PC-9 (cell line): ENCODE data around the gene BCAS3. TPM values are rescaled to one million over a fixed set of nuclear protein-coding genes. Genes with fewer than 3 reads are reported as not detected.

Source experiments
- BruUV-seq: library from RNA; stranded (reverse); fragments of 400-500 nt; replicated peaks from 2 replicates; lab custom pipeline; 2021; lab: Mats Ljungman, UMichigan
- CTCF ChIA-PET: fragments of 300-600 bp; sonication (Branson Sonifier 250); formaldehyde crosslinking; loops from one replicate; lab custom pipeline; 2022; ENCODE audit warnings: antibody characterized with exemption; lab: Charles Lee
- POLR2A ChIA-PET: fragments of 300-600 bp; sonication (Branson Sonifier 250); formaldehyde crosslinking; loops from one replicate; lab custom pipeline; 2022; ENCODE audit warnings: antibody characterized with exemption; ENCODE audit not compliant: unreplicated experiment; lab: Charles Lee
- DNase-seq, 2 experiments: peaks; one replicate each; pipeline versions ENCODE4 v3.0.0 to v3.0.0-alpha.2; 2015 to 2022; ENCODE audit warnings: mixed read lengths in 1 of 2
- H2AFZ ChIP-seq: fragments of 200-600 bp; sonication (generic); 2 replicates; pipeline ENCODE4 v1.8.1; 2017; ENCODE audit warnings: antibody characterized with exemption
- H3F3A ChIP-seq: fragments of 200-600 bp; sonication (generic); 2 replicates; pipeline ENCODE4 v1.8.1; 2017; ENCODE audit warnings: antibody characterized with exemption, mild to moderate bottlenecking, low read depth; ENCODE audit not compliant: insufficient read depth
- H3K27ac ChIP-seq: fragments of 200-600 bp; sonication (generic); 2 replicates; pipeline ENCODE4 v1.6.1; 2016; ENCODE audit warnings: mixed run types
- H3K27me3 ChIP-seq: fragments of 200-600 bp; sonication (generic); 2 replicates; pipeline ENCODE4 v1.6.1; 2016; ENCODE audit warnings: low read depth, mixed run types; ENCODE audit not compliant: insufficient read depth
- H3K36me3 ChIP-seq: fragments of 200-600 bp; sonication (generic); 2 replicates; pipeline ENCODE4 v1.6.1; 2016; ENCODE audit warnings: low read depth, mixed run types
- H3K4me1 ChIP-seq: fragments of 200-600 bp; sonication (generic); replicated peaks from 2 replicates; pipeline ENCODE4 v1.6.1; 2016; ENCODE audit warnings: mixed run types; ENCODE audit not compliant: insufficient read depth
- H3K4me2 ChIP-seq: fragments of 200-600 bp; sonication (generic); 2 replicates; pipeline ENCODE4 v1.6.1; 2017; ENCODE audit warnings: mixed run types
- H3K4me3 ChIP-seq: fragments of 200-600 bp; sonication (generic); 2 replicates; pipeline ENCODE4 v1.6.1; 2016; ENCODE audit warnings: mixed run types
- H3K79me2 ChIP-seq: fragments of 200-600 bp; sonication (generic); 2 replicates; pipeline ENCODE4 v1.6.1; 2017; ENCODE audit warnings: low read depth, mixed run types
- H3K9me2 ChIP-seq: fragments of 200-600 bp; sonication (generic); 2 replicates; pipeline ENCODE4 v1.8.1; 2017; ENCODE audit warnings: mild to moderate bottlenecking; ENCODE audit not compliant: insufficient read depth
- H3K9me3 ChIP-seq: fragments of 200-600 bp; sonication (generic); 2 replicates; pipeline ENCODE4 v1.8.1; 2016; ENCODE audit warnings: low read depth; ENCODE audit not compliant: insufficient read depth
- H4K20me1 ChIP-seq: fragments of 200-600 bp; sonication (generic); 2 replicates; pipeline ENCODE4 v1.8.1; 2017; ENCODE audit not compliant: insufficient read depth
- EZH2 ChIP-seq: fragments of 200-600 bp; sonication (generic); IDR thresholded peaks from 2 replicates; pipeline ENCODE4 v1.8.0; 2017; ENCODE audit warnings: antibody characterized with exemption, low read depth
- intact Hi-C: fragments of 100-400 bp; cut with micrococcal nuclease; formaldehyde crosslinking; loops from one replicate; pipeline ENCODE4 v1.10.0; 2022; ENCODE audit not compliant: unreplicated experiment
- total RNA-seq: library from RNA; stranded (reverse); gene quantifications from 2 replicates; pipeline ENCODE4 v1.2.3, GENCODE V29; 2021
- TF ChIP-seq, protein P1 (sequence below): fragments of 200-600 bp; sonication (generic); conservative IDR thresholded peaks from 2 replicates; pipeline ENCODE4 v1.6.1; 2017; ENCODE audit warnings: mixed run types, antibody characterized with exemption, mild to moderate bottlenecking, moderate library complexity

The BCAS3 gene
- total RNA-seq, 1 experiment from 2014 or later, result 26.0 TPM

DNA sequence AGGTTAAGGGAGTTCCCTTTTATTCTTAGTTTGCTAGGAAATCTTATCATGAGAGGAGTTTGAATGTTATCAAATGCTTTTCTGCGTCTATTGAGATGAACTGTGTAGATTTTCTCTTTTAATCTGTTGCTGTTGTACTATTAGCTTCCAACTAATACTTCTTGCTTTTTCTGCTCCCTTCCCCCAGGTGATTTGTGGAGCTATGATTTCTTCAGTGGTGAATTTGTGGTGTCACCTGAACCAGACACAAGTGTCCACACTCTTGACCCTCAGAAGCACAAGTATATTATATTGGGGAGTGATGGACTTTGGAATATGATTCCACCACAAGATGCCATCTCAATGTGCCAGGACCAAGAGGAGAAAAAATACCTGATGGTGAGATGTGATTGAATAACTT, 29.9 kb upstream of the BCAS3 start:
- no peaks in the 10 kb centered on the region for H3K27me3 ChIP-seq
- H3K27ac ChIP-seq, result no peak overlapping the region
- no peaks in the 10 kb centered on the region for H3K9me3 ChIP-seq
- no peak overlapping the region for H3K4me3 ChIP-seq
- ChIA-PET POLR2A (no interaction called here), CTCF (no interaction called here)
- H3K36me3 ChIP-seq, result no peaks in the 10 kb centered on the region
- H3K4me2 ChIP-seq, result no peak overlapping the region
- intact Hi-C loops, result no loop called here
- H3K79me2 ChIP-seq, result 0 out of 2 replicates have a peak, but pooled peaks cover 5% of the 10 kb centered on the region
- H3K9me2 ChIP-seq, result no peaks in the 10 kb centered on the region
- DNase-seq, result no peak
- no peaks in the 10 kb centered on the region for H3K4me1 ChIP-seq
- peaks cover under 1% of the 10 kb centered on the region; the same call in 1 of the 2 replicates for H3F3A ChIP-seq
- no TSS peak for BruUV-seq
- H4K20me1 ChIP-seq, result no peaks in the 10 kb centered on the region
- TF ChIP-seq, protein P1, sequence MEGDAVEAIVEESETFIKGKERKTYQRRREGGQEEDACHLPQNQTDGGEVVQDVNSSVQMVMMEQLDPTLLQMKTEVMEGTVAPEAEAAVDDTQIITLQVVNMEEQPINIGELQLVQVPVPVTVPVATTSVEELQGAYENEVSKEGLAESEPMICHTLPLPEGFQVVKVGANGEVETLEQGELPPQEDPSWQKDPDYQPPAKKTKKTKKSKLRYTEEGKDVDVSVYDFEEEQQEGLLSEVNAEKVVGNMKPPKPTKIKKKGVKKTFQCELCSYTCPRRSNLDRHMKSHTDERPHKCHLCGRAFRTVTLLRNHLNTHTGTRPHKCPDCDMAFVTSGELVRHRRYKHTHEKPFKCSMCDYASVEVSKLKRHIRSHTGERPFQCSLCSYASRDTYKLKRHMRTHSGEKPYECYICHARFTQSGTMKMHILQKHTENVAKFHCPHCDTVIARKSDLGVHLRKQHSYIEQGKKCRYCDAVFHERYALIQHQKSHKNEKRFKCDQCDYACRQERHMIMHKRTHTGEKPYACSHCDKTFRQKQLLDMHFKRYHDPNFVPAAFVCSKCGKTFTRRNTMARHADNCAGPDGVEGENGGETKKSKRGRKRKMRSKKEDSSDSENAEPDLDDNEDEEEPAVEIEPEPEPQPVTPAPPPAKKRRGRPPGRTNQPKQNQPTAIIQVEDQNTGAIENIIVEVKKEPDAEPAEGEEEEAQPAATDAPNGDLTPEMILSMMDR, result no peak
- TF ChIP-seq EZH2, result no peak
- H2AFZ ChIP-seq, result no peak overlapping the region

DNA sequence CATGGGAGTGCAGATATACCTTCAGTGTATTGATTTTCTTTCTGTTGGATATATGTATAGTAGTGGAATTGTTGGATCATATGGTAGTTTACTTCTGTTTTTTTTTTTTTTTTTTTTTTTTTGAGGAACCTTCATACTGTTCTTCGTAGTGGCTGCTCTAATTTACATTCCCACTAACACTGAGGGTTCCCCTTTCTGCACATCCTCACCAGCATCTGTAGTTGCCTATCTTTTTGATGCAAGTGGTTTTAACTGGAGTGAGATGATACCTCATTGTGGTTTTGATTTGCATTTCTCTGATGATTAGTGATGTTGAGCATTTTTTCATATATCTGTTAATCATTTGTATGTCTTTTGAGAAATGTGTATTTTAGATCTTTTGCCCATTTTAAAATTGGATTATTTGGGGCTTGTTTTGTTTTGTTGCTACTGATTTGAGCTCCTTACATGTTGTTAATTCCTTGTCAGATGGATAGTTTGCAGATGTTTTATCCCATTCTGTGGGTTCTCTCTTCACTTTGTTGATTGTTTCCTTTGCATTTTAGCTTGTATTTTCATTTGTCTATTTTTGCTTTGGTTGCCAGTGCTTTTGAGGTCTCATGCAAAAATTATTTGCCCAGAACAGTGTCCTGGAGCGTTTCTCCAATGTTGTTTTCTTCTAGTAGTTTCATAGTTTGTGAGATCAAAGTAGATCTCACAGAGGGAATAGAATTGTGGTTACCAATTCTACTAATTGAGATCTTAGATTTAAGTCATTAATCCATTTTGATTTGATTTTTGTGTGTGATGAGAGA, 25.0 kb upstream of the BCAS3 start:
- H3K9me3 ChIP-seq, result no peaks in the 10 kb centered on the region
- intact Hi-C loops, result no loop called here
- ChIA-PET CTCF (no interaction called here), POLR2A (interaction anchor here (0.6 kb wide), 1 partner anchor 189 kb away, joined by 3 read pairs; no protein-coding TSS in a partner anchor)
- H3K79me2 ChIP-seq, result peaks cover 4% of the 10 kb centered on the region; the same call in 1 of the 2 replicates
- BruUV-seq, result no TSS peak
- H3K4me3 ChIP-seq, result no peak overlapping the region
- peaks cover 5% of the 10 kb centered on the region for H3F3A ChIP-seq
- TF ChIP-seq, protein P1, result no peak
- no peak for TF ChIP-seq EZH2
- H2AFZ ChIP-seq, result no peak overlapping the region
- no peak overlapping the region for H3K4me2 ChIP-seq
- DNase-seq, result no peak
- no peaks in the 10 kb centered on the region for H3K4me1 ChIP-seq
- H3K36me3 ChIP-seq, result no peaks in the 10 kb centered on the region
- H4K20me1 ChIP-seq, result no peaks in the 10 kb centered on the region
- no peak overlapping the region for H3K27ac ChIP-seq
- H3K9me2 ChIP-seq, result no peaks in the 10 kb centered on the region
- no peaks in the 10 kb centered on the region for H3K27me3 ChIP-seq

DNA sequence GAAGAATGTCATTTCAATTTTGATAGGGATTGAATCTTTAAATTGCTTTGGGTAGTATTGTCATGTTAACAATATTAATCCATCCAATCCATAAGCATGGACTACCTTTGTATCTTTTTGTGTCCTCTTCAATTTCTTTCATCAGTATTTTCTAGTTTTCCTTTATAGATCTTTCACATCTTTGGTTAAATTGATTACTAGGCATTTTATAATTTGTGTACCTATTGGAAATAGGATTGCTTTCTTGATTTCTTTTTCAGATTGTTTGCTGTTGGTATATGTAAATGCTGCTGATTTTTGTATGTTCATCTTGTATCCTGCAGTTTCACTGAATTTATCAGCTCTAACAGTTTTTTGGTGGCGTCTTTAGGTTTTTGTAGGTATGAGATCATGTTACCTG, 24.1 kb upstream of the BCAS3 start:
- intact Hi-C loops, result no loop called here
- ChIA-PET POLR2A (no interaction called here), CTCF (no interaction called here)
- Histone ChIP-seq H3F3A (peaks cover 5% of the 10 kb centered on the region), H3K4me2 (no peak overlapping the region), H3K27me3 (no peaks in the 10 kb centered on the region), H3K4me3 (no peak overlapping the region), H3K36me3 (no peaks in the 10 kb centered on the region), H3K9me3 (no peaks in the 10 kb centered on the region), H2AFZ (no peak overlapping the region), H3K27ac (no peak overlapping the region), H3K9me2 (no peaks in the 10 kb centered on the region), H4K20me1 (no peaks in the 10 kb centered on the region), H3K4me1 (no peaks in the 10 kb centered on the region), H3K79me2 (peaks cover 4% of the 10 kb centered on the region; the same call in 1 of the 2 replicates)
- no TSS peak for BruUV-seq
- DNase-seq, result no peak
- TF ChIP-seq EZH2, result no peak
- TF ChIP-seq, protein P1, result no peak
